Measurements from ENCODE around the gene POLR1A.

Gene POLR1A

GRCh38 chr2:86027196-86027921, 78.3 kb downstream of the POLR1A start:
- Histone ChIP-seq H3K36me3 (ENCODE audit: insufficient read depth, low read length) (peaks cover 79% of the 10 kb centered on the region), H3K4me1 (ENCODE audit: insufficient read depth, low read length) (no peaks in the 10 kb centered on the region), H3K4me3 (ENCODE audit: low read length) (no peak overlapping the region), H2AFZ (ENCODE audit: low read depth, low read length) (no peak overlapping the region), H3K27me3 (ENCODE audit: insufficient read depth, low read length) (no peaks in the 10 kb centered on the region), H3K9me3 (ENCODE audit: low read length) (no peaks in the 10 kb centered on the region)

GRCh38 chr2:86026744-86027065, 79.0 kb downstream of the POLR1A start:
- H3K36me3 ChIP-seq (ENCODE audit: insufficient read depth, low read length): peaks cover 73% of the 10 kb centered on the region
- H2AFZ ChIP-seq (ENCODE audit: low read depth, low read length): no peak overlapping the region
- no peaks in the 10 kb centered on the region for H3K27me3 ChIP-seq (ENCODE audit: insufficient read depth, low read length)
- no peaks in the 10 kb centered on the region for H3K9me3 ChIP-seq (ENCODE audit: low read length)
- no peaks in the 10 kb centered on the region for H3K4me1 ChIP-seq (ENCODE audit: insufficient read depth, low read length)
- no peak overlapping the region for H3K4me3 ChIP-seq (ENCODE audit: low read length)

DNA sequence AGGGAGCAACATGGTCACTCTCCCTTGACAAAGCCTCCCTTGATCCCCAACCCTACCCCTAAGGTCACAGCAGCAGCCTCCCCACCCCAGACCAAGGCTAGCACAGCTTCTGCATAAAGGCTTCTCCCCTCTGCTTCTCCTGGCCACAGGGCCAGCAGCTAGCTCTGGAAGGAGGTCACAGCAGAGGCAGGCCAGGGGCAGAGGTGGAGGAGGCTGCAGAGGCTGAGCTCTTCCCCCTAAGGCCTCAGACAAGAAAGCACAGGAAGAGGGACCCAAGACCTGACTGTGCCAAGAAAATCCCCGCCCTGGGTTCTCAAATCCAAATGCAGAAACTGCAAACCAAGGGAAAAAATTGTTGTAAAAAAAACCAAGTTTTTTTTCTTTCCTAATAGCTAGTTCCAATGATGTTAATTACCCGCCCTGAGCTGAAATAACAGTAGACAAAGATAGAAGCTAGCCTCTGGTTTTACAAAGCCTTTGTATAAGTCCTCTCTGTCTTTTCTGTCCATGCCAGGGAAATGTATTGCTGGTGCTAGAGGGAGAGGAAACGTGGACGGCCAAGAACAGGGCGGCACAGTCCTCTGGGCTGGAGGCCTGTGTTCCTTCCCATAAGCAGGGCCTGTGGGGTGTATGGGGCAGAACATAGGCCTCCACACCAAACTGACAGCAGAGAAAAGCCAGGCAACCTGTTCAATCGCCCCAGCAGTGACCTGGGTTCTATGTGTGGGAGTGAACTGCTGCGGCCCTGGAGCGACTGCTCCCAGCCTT, 79.5 kb downstream of the POLR1A start:
- Histone ChIP-seq H3K4me3 (ENCODE audit: low read length) (no peak overlapping the region), H3K4me1 (ENCODE audit: insufficient read depth, low read length) (no peaks in the 10 kb centered on the region), H3K27me3 (ENCODE audit: insufficient read depth, low read length) (no peaks in the 10 kb centered on the region), H3K9me3 (ENCODE audit: low read length) (no peaks in the 10 kb centered on the region), H2AFZ (ENCODE audit: low read depth, low read length) (no peak overlapping the region), H3K36me3 (ENCODE audit: insufficient read depth, low read length) (peaks cover 67% of the 10 kb centered on the region)

- Histone ChIP-seq H3K27me3 (ENCODE audit: insufficient read depth, low read length) (no peaks in the 10 kb centered on the region), H3K4me3 (ENCODE audit: low read length) (no peak overlapping the region), H2AFZ (ENCODE audit: low read depth, low read length) (no peak overlapping the region), H3K36me3 (ENCODE audit: insufficient read depth, low read length) (peaks cover 59% of the 10 kb centered on the region), H3K4me1 (ENCODE audit: insufficient read depth, low read length) (no peaks in the 10 kb centered on the region), H3K9me3 (ENCODE audit: low read length) (no peaks in the 10 kb centered on the region)
These were observed 80.4 kb downstream of the POLR1A start for GRCh38 chr2:86025229-86025820.

DNA sequence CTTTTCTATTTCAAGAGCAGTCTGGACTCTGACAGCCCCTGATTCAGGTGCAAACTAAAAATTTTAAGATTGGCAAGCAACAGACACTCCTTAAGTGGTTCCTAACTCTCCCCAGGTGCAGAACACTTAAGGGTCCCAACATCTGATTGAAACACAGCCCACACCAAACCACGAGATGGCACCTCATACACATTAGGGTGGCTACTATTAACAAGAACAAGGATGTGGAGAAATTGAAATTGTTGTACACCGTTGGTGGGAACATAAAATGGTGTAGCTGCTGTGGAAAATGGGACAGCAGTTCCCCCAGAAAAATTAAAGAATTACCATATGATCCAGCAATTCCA, 82.3 kb downstream of the POLR1A start:
- Histone ChIP-seq H3K4me3 (ENCODE audit: low read length) (no peak overlapping the region), H3K27me3 (ENCODE audit: insufficient read depth, low read length) (no peaks in the 10 kb centered on the region), H2AFZ (ENCODE audit: low read depth, low read length) (no peak overlapping the region), H3K4me1 (ENCODE audit: insufficient read depth, low read length) (no peaks in the 10 kb centered on the region), H3K9me3 (ENCODE audit: low read length) (no peaks in the 10 kb centered on the region), H3K36me3 (ENCODE audit: insufficient read depth, low read length) (peaks cover 42% of the 10 kb centered on the region)

- Histone ChIP-seq H3K36me3 (ENCODE audit: insufficient read depth, low read length) (peaks cover 37% of the 10 kb centered on the region), H2AFZ (ENCODE audit: low read depth, low read length) (no peak overlapping the region), H3K9me3 (ENCODE audit: low read length) (no peaks in the 10 kb centered on the region), H3K27me3 (ENCODE audit: insufficient read depth, low read length) (no peaks in the 10 kb centered on the region), H3K4me1 (ENCODE audit: insufficient read depth, low read length) (no peaks in the 10 kb centered on the region), H3K4me3 (ENCODE audit: low read length) (no peak overlapping the region)
These were observed 82.9 kb downstream of the POLR1A start for GRCh38 chr2:86022661-86023365.

- Histone ChIP-seq H3K27me3 (ENCODE audit: insufficient read depth, low read length) (no peaks in the 10 kb centered on the region), H2AFZ (ENCODE audit: low read depth, low read length) (no peak overlapping the region), H3K4me3 (ENCODE audit: low read length) (no peak overlapping the region), H3K9me3 (ENCODE audit: low read length) (no peaks in the 10 kb centered on the region), H3K4me1 (ENCODE audit: insufficient read depth, low read length) (no peaks in the 10 kb centered on the region), H3K36me3 (ENCODE audit: insufficient read depth, low read length) (peaks cover 27% of the 10 kb centered on the region)
These were observed 84.0 kb downstream of the POLR1A start for GRCh38 chr2:86021396-86022378.

DNA sequence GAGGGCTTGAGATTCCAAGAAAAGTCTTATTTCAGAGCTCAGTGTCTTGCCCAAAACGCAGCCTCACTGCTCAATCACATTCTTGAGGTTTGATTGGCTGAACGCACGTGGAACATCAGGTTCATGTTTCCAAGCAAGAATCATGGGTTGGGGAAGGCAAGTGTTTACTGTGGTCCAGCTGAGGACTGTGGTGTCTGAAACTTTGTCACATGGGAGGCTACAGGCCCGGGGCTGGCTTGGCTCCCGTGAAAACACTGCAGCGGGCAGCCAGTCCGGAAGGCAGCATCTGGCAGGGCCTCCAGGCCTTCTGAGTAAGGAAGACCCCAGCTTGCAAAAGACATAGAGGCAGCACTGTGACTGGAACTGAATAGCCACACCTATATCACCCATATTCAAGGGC, 84.7 kb downstream of the POLR1A start:
- Histone ChIP-seq H3K4me1 (ENCODE audit: insufficient read depth, low read length) (no peaks in the 10 kb centered on the region), H3K4me3 (ENCODE audit: low read length) (no peak overlapping the region), H3K9me3 (ENCODE audit: low read length) (no peaks in the 10 kb centered on the region), H3K27me3 (ENCODE audit: insufficient read depth, low read length) (no peaks in the 10 kb centered on the region), H2AFZ (ENCODE audit: low read depth, low read length) (no peak overlapping the region), H3K36me3 (ENCODE audit: insufficient read depth, low read length) (peaks cover 20% of the 10 kb centered on the region)

GRCh38 chr2:86019121-86019520, 86.6 kb downstream of the POLR1A start:
- Histone ChIP-seq H3K9me3 (ENCODE audit: low read length) (peaks cover 4% of the 10 kb centered on the region), H3K27me3 (ENCODE audit: insufficient read depth, low read length) (no peaks in the 10 kb centered on the region), H2AFZ (ENCODE audit: low read depth, low read length) (no peak overlapping the region), H3K36me3 (ENCODE audit: insufficient read depth, low read length) (peaks cover 3% of the 10 kb centered on the region), H3K4me1 (ENCODE audit: insufficient read depth, low read length) (no peaks in the 10 kb centered on the region), H3K4me3 (ENCODE audit: low read length) (no peak overlapping the region)

DNA sequence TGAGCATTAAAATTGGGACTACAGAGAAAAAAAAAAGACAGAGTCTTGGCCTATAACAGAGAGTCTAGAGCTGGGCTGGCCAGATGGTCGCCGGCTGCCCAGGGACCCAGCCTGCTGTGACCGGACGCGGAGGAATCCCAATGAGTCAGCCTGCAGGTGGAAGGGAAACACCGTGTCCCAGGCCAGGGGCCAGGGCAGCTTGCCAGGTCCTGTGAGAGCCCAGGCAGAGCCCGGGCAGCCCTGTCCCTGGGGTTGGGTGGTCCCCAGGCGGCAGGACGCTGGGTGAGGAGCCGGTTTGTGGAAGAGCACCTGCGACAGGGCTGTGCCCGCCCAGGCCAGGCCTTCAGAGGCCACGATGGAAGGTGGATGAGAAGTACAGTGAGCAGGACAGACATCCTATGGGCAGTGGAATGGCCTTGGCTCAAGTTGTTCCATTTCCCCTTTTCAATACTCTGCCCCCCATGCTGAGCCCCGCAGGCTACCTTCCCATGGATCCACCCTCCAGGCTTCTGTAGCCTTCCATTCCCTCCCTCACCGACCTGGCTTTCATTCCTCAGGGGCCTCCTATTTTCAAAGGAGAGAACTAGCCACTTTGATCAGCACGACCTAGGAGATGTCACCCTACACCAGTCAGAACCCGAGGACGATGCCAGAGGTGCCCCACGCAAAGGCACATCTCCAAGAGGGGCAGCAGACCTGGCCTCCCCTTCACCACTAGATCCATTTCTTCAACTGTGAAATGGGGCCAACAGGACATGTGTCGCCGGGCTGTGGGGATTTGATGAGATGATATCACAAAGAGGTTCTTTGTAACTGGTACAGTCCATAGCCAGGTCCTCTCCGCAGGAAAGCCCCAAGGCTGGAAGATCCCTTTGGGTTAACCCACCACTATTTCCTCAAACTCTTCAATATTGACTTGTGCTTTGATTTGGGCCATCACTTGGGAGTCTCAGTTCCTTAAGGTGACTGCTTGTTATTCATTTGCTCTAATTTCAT, 87.5 kb downstream of the POLR1A start:
- Histone ChIP-seq H3K9me3 (ENCODE audit: low read length) (peaks cover 4% of the 10 kb centered on the region), H3K4me3 (ENCODE audit: low read length) (no peak overlapping the region), H3K4me1 (ENCODE audit: insufficient read depth, low read length) (no peaks in the 10 kb centered on the region), H2AFZ (ENCODE audit: low read depth, low read length) (no peak overlapping the region), H3K36me3 (ENCODE audit: insufficient read depth, low read length) (no peaks in the 10 kb centered on the region), H3K27me3 (ENCODE audit: insufficient read depth, low read length) (no peaks in the 10 kb centered on the region)

DNA sequence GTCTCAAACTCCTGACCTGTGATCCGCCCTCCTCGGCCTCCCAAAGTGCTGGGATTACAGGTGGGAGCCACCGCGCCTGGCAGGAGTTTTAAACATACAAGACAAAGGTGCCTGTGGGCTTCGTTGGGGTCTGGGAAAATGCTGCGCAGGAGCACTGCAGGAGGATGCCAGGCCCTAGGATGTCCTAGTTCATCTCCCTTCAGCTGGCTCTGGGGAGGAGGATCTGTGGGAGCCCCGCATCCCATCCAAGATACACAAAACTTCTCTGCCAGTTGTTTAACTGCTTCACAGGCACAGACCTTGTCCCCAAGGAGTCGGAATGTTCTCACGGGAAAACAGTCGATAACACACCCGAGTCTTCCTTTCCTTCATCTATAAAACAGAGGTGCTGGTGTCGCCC, 89.1 kb downstream of the POLR1A start:
- no peaks in the 10 kb centered on the region for H3K36me3 ChIP-seq (ENCODE audit: insufficient read depth, low read length)
- H3K27me3 ChIP-seq (ENCODE audit: insufficient read depth, low read length): no peaks in the 10 kb centered on the region
- no peak overlapping the region for H3K4me3 ChIP-seq (ENCODE audit: low read length)
- no peaks in the 10 kb centered on the region for H3K4me1 ChIP-seq (ENCODE audit: insufficient read depth, low read length)
- H3K9me3 ChIP-seq (ENCODE audit: low read length): peaks cover 4% of the 10 kb centered on the region
- no peak overlapping the region for H2AFZ ChIP-seq (ENCODE audit: low read depth, low read length)
